Psoas muscle (tissue), 8 donors: Measurements from ENCODE around the gene TMEM179. TPM values are rescaled to one million over a fixed set of nuclear protein-coding genes. Genes with fewer than 3 reads are reported as not detected.

Experiments
- ATAC-seq, 4 donors: fragments of 200-7000 bp; cut with Tn5 transposase; one replicate each; pipeline ENCODE4 v1.9.1; 2020; ENCODE audit warnings: moderate library complexity in 3 of 4, mild to moderate bottlenecking in 2 of 4
- DNase-seq, 2 donors: peaks; one replicate each; pipeline ENCODE4 v3.0.0-alpha.2; 2020
- H3K27ac ChIP-seq: fragments of 200-600 bp; one replicate; pipeline ENCODE4 v1.8.0; 2022
- H3K27me3 ChIP-seq, 3 donors: fragments of 200-600 bp in 1 of 3; one replicate each; pipeline versions ENCODE4 v1.6.1 to v1.8.0; 2013 to 2022; ENCODE audit warnings: low read length in 2 of 3, mild to moderate bottlenecking in 2 of 3, moderate library complexity in 1 of 3; ENCODE audit not compliant: insufficient read depth in 3 of 3
- H3K36me3 ChIP-seq, 2 donors: fragments of 200-600 bp in 1 of 2; one replicate each; pipeline versions ENCODE4 v1.6.1 to v1.8.0; 2013 to 2022; ENCODE audit warnings: low read depth in 1 of 2, mild to moderate bottlenecking in 1 of 2, moderate library complexity in 1 of 2; ENCODE audit not compliant: insufficient read depth in 1 of 2
- H3K4me1 ChIP-seq: fragments of 200-600 bp; one replicate; pipeline ENCODE4 v1.8.0; 2022
- H3K4me3 ChIP-seq: fragments of 200-600 bp; one replicate; pipeline ENCODE4 v1.8.0; 2022; ENCODE audit warnings: mild to moderate bottlenecking
- H3K9me3 ChIP-seq: fragments of 200-600 bp; one replicate; pipeline ENCODE4 v1.8.0; 2022
- WGBS, 3 donors: extraction: QIAGEN DNeasy Blood & Tissue Kit; methylation state at CpG; one replicate each; pipeline versions ENCODE4 v1.1.6 to v1.1.7; 2013; 5-methylcytosine and 5-hydroxymethylcytosine counted together
- intact Hi-C, 2 donors: fragments of 100-400 bp; cut with DNase I; formaldehyde crosslinking; loops; one replicate each; pipeline versions ENCODE4 v1.11.0 to v1.14.2; 2022
- polyA plus RNA-seq, 3 donors: library from polyadenylated mRNA; stranded (reverse); fragments of 200-250 nt; gene quantifications; one replicate each; pipeline ENCODE4 v1.2.3, GENCODE V29; 2013
- total RNA-seq, 4 donors: library from RNA; stranded (reverse); fragmentation: NEBNext Ultra II Directional in 2 of 4; extraction: Animal tissue kit (Norgen Biotek cat#: 25700) in 2 of 4; gene quantifications; one replicate each; pipeline versions ENCODE4 v1.2.1 to v1.2.4, GENCODE V29; 2021 to 2023
- TF ChIP-seq, protein P1 (sequence below): fragments of 200-600 bp; IDR thresholded peaks from one replicate; pipeline ENCODE4 v1.8.0; 2022; ENCODE audit warnings: antibody characterized with exemption
- donor health status: healthy with polysubstance abuse.
- donor health status: DM: no; HTN: no; CAD: no; lungs with moderate emphysema.
- donor health status: Bipolar disorder and iron deficiency.
- donor health status: healthy.
- donor health status: DM: yes; HTN: yes; CAD: no.
- donor health status: DM: no; HTN: no; CAD: no.
- donor health status: DM: no; HTN: no; CAD: no.
- donor health status: DM: yes; HTN: yes; CAD: no.

TMEM179 gene
- total and polyA plus RNA-seq, 7 donors, result 0.01 TPM; not detected in 6

DNA sequence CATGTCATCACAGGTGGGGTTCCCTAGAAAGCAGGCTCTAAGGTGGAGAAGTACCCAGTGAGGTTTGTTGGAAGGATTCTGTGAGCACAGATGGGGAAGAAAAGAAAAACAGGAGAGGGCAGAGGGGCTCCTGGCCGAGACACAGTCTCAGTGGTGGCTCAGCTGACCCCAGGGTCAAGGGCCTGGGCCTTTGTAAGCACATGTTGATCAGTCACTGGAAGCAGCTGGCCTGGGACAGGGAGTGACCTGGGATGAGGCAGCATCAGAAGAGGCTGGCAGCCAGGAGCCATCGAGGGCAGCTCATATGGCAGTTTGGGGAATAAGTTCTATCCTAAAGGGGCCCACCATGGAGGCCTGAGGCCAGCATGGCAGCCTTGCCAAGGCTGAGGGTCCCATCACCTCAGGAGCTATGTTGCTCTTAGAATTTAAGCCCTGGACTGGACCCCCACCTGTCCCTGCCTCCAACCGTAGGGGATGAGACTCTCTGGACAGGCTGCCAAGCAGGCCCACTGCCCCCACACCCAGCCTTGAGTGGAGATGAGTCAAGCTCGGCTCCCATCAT, 6.3 kb upstream of the TMEM179 start:
- Histone ChIP-seq H3K9me3 (no peaks in the 10 kb centered on the region), H3K36me3 (no peaks in the 10 kb centered on the region), H3K27ac (no peak overlapping the region), H3K4me1 (no peaks in the 10 kb centered on the region), H3K27me3 (peaks cover 0 to 42% (median 5%) of the 10 kb centered on the region in 3 donors), H3K4me3 (no peak overlapping the region)
- TF ChIP-seq, protein P1, sequence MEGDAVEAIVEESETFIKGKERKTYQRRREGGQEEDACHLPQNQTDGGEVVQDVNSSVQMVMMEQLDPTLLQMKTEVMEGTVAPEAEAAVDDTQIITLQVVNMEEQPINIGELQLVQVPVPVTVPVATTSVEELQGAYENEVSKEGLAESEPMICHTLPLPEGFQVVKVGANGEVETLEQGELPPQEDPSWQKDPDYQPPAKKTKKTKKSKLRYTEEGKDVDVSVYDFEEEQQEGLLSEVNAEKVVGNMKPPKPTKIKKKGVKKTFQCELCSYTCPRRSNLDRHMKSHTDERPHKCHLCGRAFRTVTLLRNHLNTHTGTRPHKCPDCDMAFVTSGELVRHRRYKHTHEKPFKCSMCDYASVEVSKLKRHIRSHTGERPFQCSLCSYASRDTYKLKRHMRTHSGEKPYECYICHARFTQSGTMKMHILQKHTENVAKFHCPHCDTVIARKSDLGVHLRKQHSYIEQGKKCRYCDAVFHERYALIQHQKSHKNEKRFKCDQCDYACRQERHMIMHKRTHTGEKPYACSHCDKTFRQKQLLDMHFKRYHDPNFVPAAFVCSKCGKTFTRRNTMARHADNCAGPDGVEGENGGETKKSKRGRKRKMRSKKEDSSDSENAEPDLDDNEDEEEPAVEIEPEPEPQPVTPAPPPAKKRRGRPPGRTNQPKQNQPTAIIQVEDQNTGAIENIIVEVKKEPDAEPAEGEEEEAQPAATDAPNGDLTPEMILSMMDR, result no peak
- DNase-seq, result no peak
- 39 to 59% (median 50%) methylated on average over 3 to 4 of the region's 4 CpGs for WGBS, 3 donors
- no peak for ATAC-seq
- intact Hi-C loops, result no loop called here

DNA sequence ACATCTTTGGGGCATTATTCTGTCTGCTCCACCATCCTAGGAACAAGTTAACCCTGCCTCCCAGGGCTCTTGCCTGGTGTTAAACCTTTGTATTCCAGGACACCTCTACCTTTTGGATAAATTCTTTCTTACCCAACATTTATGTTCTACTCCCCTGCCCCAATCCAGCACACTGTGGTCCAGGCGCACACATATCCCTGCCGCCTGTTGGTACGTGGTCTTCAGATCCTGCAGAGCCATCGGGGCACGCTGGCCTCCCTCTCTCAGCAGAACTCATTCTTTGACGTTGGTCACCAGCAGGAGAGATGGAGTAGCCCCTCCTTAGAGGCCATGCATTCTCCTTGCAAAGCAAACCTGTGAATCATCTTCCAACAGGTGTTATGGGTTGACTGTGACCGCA, 5.1 kb upstream of the TMEM179 start:
- Histone ChIP-seq H3K27me3 (peaks cover 0 to 51% (median 10%) of the 10 kb centered on the region in 3 donors), H3K36me3 (no peaks in the 10 kb centered on the region)

DNA sequence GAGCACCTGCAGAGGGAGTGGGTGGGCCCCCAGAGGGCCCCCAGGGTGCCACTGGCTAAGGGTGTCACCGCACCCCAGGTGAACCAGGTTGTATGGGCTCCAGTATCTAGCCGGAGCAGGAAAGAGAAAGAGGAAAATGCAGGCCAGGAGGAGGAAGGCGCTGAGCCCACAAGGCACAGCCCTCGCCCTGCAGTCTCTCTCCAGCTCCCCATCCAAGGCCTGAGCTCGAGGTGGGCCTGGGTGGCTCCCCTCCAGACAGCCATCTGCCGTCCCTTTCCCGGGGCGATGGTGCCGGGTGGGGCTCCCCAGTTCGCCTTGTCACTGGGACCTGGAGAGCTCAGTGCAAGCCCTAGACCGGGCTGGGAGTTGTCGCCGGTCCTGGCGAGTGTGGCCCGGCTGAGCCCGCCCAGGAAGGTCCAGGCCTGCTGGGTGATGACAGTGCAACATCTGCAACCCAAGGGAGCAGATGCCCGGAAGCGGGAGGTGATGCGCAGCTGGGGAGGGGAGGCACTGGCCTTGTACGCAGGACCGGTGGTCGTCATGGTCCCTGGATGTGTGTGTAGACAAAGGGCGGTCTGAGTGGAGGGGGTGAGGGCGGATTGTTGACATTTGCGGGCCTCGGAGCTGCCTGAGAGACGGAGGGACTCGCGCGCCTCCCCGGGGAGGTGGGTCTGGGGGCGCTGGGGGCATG, 716 bp downstream of the TMEM179 start:
- no peaks in the 10 kb centered on the region for H3K9me3 ChIP-seq
- peak in 1 of 2 donors; percentile 7 for DNase-seq
- intact Hi-C loops, result no loop called here
- 16 to 27% (median 22%) methylated on average over 26 to 32 of the region's 32 CpGs for WGBS, 3 donors
- no peak for ATAC-seq
- H3K27me3 ChIP-seq, result peaks cover 0 to 92% (median 28%) of the 10 kb centered on the region in 3 donors
- no peaks in the 10 kb centered on the region for H3K36me3 ChIP-seq
- no peak overlapping the region for H3K4me3 ChIP-seq
- H3K27ac ChIP-seq, result no peak overlapping the region
- H3K4me1 ChIP-seq, result no peaks in the 10 kb centered on the region
- TF ChIP-seq, protein P1, result no peak

More for the DNA sequence above, 5.1 kb upstream of the TMEM179 start:
- Histone ChIP-seq H3K4me1 (no peaks in the 10 kb centered on the region), H3K4me3 (no peak overlapping the region), H3K27ac (no peak overlapping the region), H3K9me3 (no peaks in the 10 kb centered on the region)
- WGBS, 3 donors, result 77 to 81% (median 80%) methylated on average over 7 of the region's 7 CpGs
- intact Hi-C loops, result no loop called here
- DNase-seq (no peak), ATAC-seq (no peak)
- TF ChIP-seq, protein P1, result no peak

DNA sequence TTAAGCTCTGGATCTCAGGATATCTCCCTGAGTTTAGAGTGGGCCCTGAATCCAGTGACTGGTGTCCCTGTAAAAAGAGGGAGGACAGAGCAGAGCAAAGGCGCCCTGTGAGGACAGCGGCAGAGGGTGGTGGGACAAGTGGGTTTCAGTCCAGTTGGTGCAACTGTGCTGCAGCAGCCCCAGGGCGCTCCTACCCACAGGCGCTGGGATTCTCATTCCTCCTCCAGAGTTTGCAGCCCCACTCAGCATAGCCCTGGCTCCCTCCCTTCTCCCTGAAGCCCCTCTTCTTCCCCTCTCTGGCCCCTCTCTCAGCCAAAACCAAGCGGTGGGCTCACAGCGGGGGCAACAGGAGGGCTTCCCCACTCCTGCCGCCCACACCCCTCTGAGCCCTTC, 1.6 kb downstream of the TMEM179 start:
- Histone ChIP-seq H3K4me3 (no peak overlapping the region), H3K27me3 (peaks cover 0 to 96% (median 28%) of the 10 kb centered on the region in 3 donors), H3K27ac (no peak overlapping the region), H3K4me1 (no peaks in the 10 kb centered on the region), H3K36me3 (no peaks in the 10 kb centered on the region), H3K9me3 (no peaks in the 10 kb centered on the region)
- DNase-seq, result peak; percentile 0 to 14
- intact Hi-C loops, result no loop called here
- no peak for ATAC-seq
- TF ChIP-seq, protein P1, result no peak
- WGBS, 3 donors, result 75 to 88% (median 83%) methylated on average over 7 of the region's 7 CpGs
